ENCODE results near the gene CACNB2.

GRCh38 chr10:18209241-18209640 is 69.0 kb downstream of the CACNB2 start:
- TF ChIP-seq CTCF (IDR thresholded peaks at IDR 0.05 in 4 of 5, conservative IDR thresholded peaks at IDR 0.05 in 1 of 5), result no peak
- no peak for TF ChIP-seq POLR2A (IDR thresholded peaks at IDR 0.05)

Measured in gastrocnemius medialis (tissue), 4 donors.